GM23338 (cell line): ENCODE data around the gene ACBD3. TPM values are rescaled to one million over a fixed set of nuclear protein-coding genes. Genes with fewer than 3 reads are reported as not detected.

Experiments used
- ATAC-seq: fragments of 200-7000 bp; cut with Tn5 transposase; 3 replicates; pipeline ENCODE4 v1.9.1; 2020
- DNase-seq: peaks from one replicate; pipeline ENCODE4 v3.0.0-alpha.2; 2015; ENCODE audit warnings: low spot score
- H2AFZ ChIP-seq: fragments of 200-600 bp; sonication (generic); 2 replicates; pipeline ENCODE4 v1.8.0; 2016; ENCODE audit warnings: antibody characterized with exemption, mild to moderate bottlenecking, moderate library complexity
- H3F3A ChIP-seq: fragments of 200-600 bp; sonication (generic); replicated peaks from 2 replicates; pipeline ENCODE4 v1.8.0; 2017; ENCODE audit warnings: antibody characterized with exemption, mixed run types, low read depth
- H3K27ac ChIP-seq: fragments of 200-600 bp; sonication (generic); 2 replicates; pipeline ENCODE4 v1.6.1; 2016; ENCODE audit warnings: low read depth
- H3K27me3 ChIP-seq: fragments of 200-600 bp; sonication (generic); 2 replicates; pipeline ENCODE4 v1.8.0; 2016; ENCODE audit warnings: mild to moderate bottlenecking, mixed run types, moderate library complexity; ENCODE audit not compliant: insufficient read depth
- H3K36me3 ChIP-seq: fragments of 200-600 bp; sonication (generic); 2 replicates; pipeline ENCODE4 v1.8.0; 2016; ENCODE audit warnings: mild to moderate bottlenecking; ENCODE audit not compliant: insufficient read depth
- H3K4me1 ChIP-seq: fragments of 200-600 bp; sonication (generic); 2 replicates; pipeline ENCODE4 v1.8.0; 2016; ENCODE audit warnings: mild to moderate bottlenecking, moderate library complexity; ENCODE audit not compliant: insufficient read depth
- H3K4me2 ChIP-seq: fragments of 200-600 bp; sonication (generic); 2 replicates; pipeline ENCODE4 v1.7.1; 2017; ENCODE audit warnings: mixed run types
- H3K4me3 ChIP-seq: fragments of 200-600 bp; sonication (generic); 2 replicates; pipeline ENCODE4 v1.6.1; 2016; ENCODE audit warnings: mixed run types
- H3K79me2 ChIP-seq: fragments of 200-600 bp; sonication (generic); replicated peaks from 2 replicates; pipeline ENCODE4 v1.8.0; 2017; ENCODE audit warnings: mild to moderate bottlenecking; ENCODE audit not compliant: insufficient read depth
- H3K9me2 ChIP-seq: fragments of 200-600 bp; sonication (generic); 2 replicates; pipeline ENCODE4 v1.8.0; 2017; ENCODE audit not compliant: insufficient read depth
- H4K20me1 ChIP-seq: fragments of 200-600 bp; sonication (generic); replicated peaks from 2 replicates; pipeline ENCODE4 v1.8.0; 2017; ENCODE audit warnings: mild to moderate bottlenecking; ENCODE audit not compliant: insufficient read depth
- H3K27ac Mint-ChIP-seq: 2 replicates; pipeline ENCODE4 v1.8.0; 2020; ENCODE audit warnings: inconsistent platforms, mild to moderate bottlenecking, moderate library complexity, mixed read lengths
- H3K27me3 Mint-ChIP-seq: 3 replicates; pipeline ENCODE4 v1.8.0; 2022; ENCODE audit warnings: low read depth, mild to moderate bottlenecking, moderate library complexity, mixed read lengths, inconsistent platforms; ENCODE audit not compliant: insufficient read depth, poor library complexity
- H3K36me3 Mint-ChIP-seq: 3 replicates; pipeline ENCODE4 v1.8.0; 2021; ENCODE audit warnings: low read depth, mild to moderate bottlenecking, inconsistent platforms, moderate library complexity, mixed read lengths
- H3K4me1 Mint-ChIP-seq: 3 replicates; pipeline ENCODE4 v1.8.0; 2020; ENCODE audit warnings: mild to moderate bottlenecking, inconsistent platforms, mixed read lengths
- H3K4me3 Mint-ChIP-seq: 3 replicates; pipeline ENCODE4 v1.8.0; 2021; ENCODE audit warnings: moderate library complexity, mild to moderate bottlenecking, inconsistent platforms, mixed read lengths
- H3K9me3 Mint-ChIP-seq: 3 replicates; pipeline ENCODE4 v1.8.0; 2020; ENCODE audit warnings: moderate library complexity, mild to moderate bottlenecking, inconsistent platforms, mixed read lengths
- CREB1 ChIP-seq: fragments of 250-450 bp; sonication (Bioruptor Pico); IDR thresholded peaks from 2 replicates; pipeline ENCODE4 v1.5.0; 2020; ENCODE audit warnings: low read depth, mild to moderate bottlenecking, moderate library complexity
- CTCF ChIP-seq, 2 experiments: fragments of 200-600 bp in 1 of 2; sonication (generic) in 1 of 2; conservative IDR thresholded peaks; 2 replicates each; pipeline versions ENCODE4 v1.5.1 to v1.6.1; 2016 to 2017; ENCODE audit warnings: antibody characterized with exemption in 2 of 2, low read depth in 2 of 2, mild to moderate bottlenecking in 2 of 2, moderate library complexity in 1 of 2
- EZH2 ChIP-seq: fragments of 200-600 bp; sonication (generic); IDR thresholded peaks from one replicate; pipeline ENCODE4 v1.8.0; 2017; ENCODE audit warnings: antibody characterized with exemption, mild to moderate bottlenecking, low read depth; ENCODE audit not compliant: unreplicated experiment
- EZH2phosphoT487 ChIP-seq: fragments of 200-600 bp; sonication (generic); IDR thresholded peaks from one replicate; pipeline ENCODE4 v1.8.1; 2018; ENCODE audit warnings: antibody characterized with exemption; ENCODE audit not compliant: unreplicated experiment
- JUNB ChIP-seq: IDR thresholded peaks from one replicate; pipeline ENCODE4 v1.6.1; 2016; ENCODE audit warnings: antibody characterized with exemption; ENCODE audit not compliant: unreplicated experiment
- POLR2AphosphoS5 ChIP-seq: IDR thresholded peaks from 2 replicates; pipeline ENCODE4 v1.6.1; 2016; ENCODE audit warnings: antibody characterized with exemption, low read depth
- REST ChIP-seq: IDR thresholded peaks from one replicate; pipeline ENCODE4 v1.6.1; 2018; ENCODE audit warnings: antibody characterized with exemption; ENCODE audit not compliant: unreplicated experiment
- ZNF114 ChIP-seq: fragments of 250-450 bp; sonication (Bioruptor Pico); IDR thresholded peaks from 2 replicates; pipeline ENCODE4 v1.5.0; 2020; ENCODE audit warnings: mild to moderate bottlenecking, moderate library complexity
- ZNF331 ChIP-seq: fragments of 250-450 bp; sonication (Bioruptor Pico); IDR thresholded peaks from 2 replicates; pipeline ENCODE4 v1.5.0; 2020; ENCODE audit warnings: low read depth, mild to moderate bottlenecking, moderate library complexity
- polyA plus RNA-seq: library from polyadenylated mRNA; unstranded; fragments of >200 nt; fragmentation: Nextera tagmentation; extraction: Ambion mirVana; gene quantifications from 2 replicates; pipeline ENCODE4 v1.2.1, GENCODE V29; 2016
- total RNA-seq: library from RNA; depleted of rRNA; stranded (reverse); fragments of >200 nt; shearing (Covaris generic); gene quantifications from 2 replicates; pipeline ENCODE4 v1.2.3, GENCODE V29; 2014

Gene ACBD3
- total and polyA plus RNA-seq, 2 experiments from 2014 or later = 17.1 to 36.2 TPM

- TF ChIP-seq POLR2AphosphoS5 = no peak
- no peak for TF ChIP-seq ZNF331 (CRISPR knock-in tag)
- TF ChIP-seq REST = no peak
- no peak for TF ChIP-seq CREB1
- no peaks in the 10 kb centered on the region for H3K9me2 ChIP-seq
- no peak overlapping the region for H3K27ac ChIP-seq
- no peaks in the 10 kb centered on the region for H4K20me1 ChIP-seq
- Mint-ChIP-seq H3K9me3 (peaks cover 9% of the 10 kb centered on the region; the same call in 2 of the 3 replicates), H3K27me3 (peaks cover 29% of the 10 kb centered on the region), H3K4me3 (no peak overlapping the region), H3K36me3 (0 out of 3 replicates have a peak, but pooled peaks cover 3% of the 10 kb centered on the region), H3K27ac (no peak overlapping the region), H3K4me1 (peaks cover 33% of the 10 kb centered on the region)
- H3K4me1 ChIP-seq = peaks cover 27% of the 10 kb centered on the region
- DNase-seq (no peak), ATAC-seq (no peak)
- H3K27me3 ChIP-seq = peaks cover 13% of the 10 kb centered on the region
- no peak overlapping the region for H3K4me2 ChIP-seq
- H3K4me3 ChIP-seq = no peak overlapping the region
- H3K36me3 ChIP-seq = no peaks in the 10 kb centered on the region
- H2AFZ ChIP-seq = no peak overlapping the region
- H3F3A ChIP-seq = 0 out of 2 replicates have a peak, but pooled peaks cover 10% of the 10 kb centered on the region
- no peaks in the 10 kb centered on the region for H3K79me2 ChIP-seq
Observed at GRCh38 chr1:226119169-226119568, 67.4 kb downstream of the ACBD3 start.

DNA sequence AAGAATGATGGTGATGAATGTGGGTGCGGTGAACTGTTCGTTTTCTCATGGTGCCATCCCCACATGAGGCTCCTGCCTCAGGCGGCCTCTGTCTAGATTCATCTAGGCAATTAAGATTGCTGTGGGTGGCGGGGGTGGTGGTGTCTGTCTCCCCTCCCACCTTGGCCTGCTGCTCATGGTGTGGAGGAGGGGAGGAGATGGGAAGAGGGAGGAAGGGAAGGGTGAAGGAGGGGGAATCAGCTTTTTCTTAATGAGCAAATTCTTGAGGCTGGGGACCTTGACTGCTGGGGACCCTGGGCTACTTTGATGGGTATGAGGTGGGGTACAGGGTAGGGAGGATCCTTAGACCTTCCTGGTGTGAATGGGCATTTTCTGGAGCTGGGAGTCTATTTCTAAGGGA is 68.2 kb downstream of the ACBD3 start:
- H2AFZ ChIP-seq = no peak overlapping the region
- DNase-seq (no peak), ATAC-seq (no peak)
- H3K27ac ChIP-seq = no peak overlapping the region
- Mint-ChIP-seq H3K9me3 (peaks cover 9% of the 10 kb centered on the region; the same call in 2 of the 3 replicates), H3K27ac (no peak overlapping the region), H3K36me3 (0 out of 3 replicates have a peak, but pooled peaks cover 3% of the 10 kb centered on the region), H3K27me3 (peaks cover 28% of the 10 kb centered on the region), H3K4me3 (no peak overlapping the region), H3K4me1 (peaks cover 25% of the 10 kb centered on the region)
- no peaks in the 10 kb centered on the region for H4K20me1 ChIP-seq
- H3K79me2 ChIP-seq = no peaks in the 10 kb centered on the region
- 0 out of 2 replicates have a peak, but pooled peaks cover 7% of the 10 kb centered on the region for H3F3A ChIP-seq
- H3K36me3 ChIP-seq = no peaks in the 10 kb centered on the region
- no peak overlapping the region for H3K4me3 ChIP-seq
- no peaks in the 10 kb centered on the region for H3K9me2 ChIP-seq
- H3K27me3 ChIP-seq = peaks cover 13% of the 10 kb centered on the region
- peaks cover 19% of the 10 kb centered on the region for H3K4me1 ChIP-seq
- H3K4me2 ChIP-seq = no peak overlapping the region
- no peak for TF ChIP-seq CTCF (conservative IDR thresholded peaks at IDR 0.05; ENCODE audit: low read depth in 2 of 2)
- TF ChIP-seq EZH2phosphoT487 = no peak
- TF ChIP-seq JUNB = no peak
- TF ChIP-seq ZNF114 (CRISPR knock-in tag) = no peak
- no peak for TF ChIP-seq EZH2
- no peak for TF ChIP-seq REST
